NCI-H460 (cell line): ENCODE results near the gene STRN3. TPM values are rescaled to one million over a fixed set of nuclear protein-coding genes. Genes with fewer than 3 reads are reported as not detected.
"Not testable (repeated sequence)": the region's sequence is repeated elsewhere in the genome, so short reads cannot be mapped to it uniquely, and the experiment has no call there.

ENCODE experiments used
- DNase-seq: peaks from one replicate; pipeline ENCODE4 v3.0.0-alpha.2; 2016; ENCODE audit warnings: low read depth; ENCODE audit errors: extremely low read depth
- total RNA-seq: library from RNA; depleted of rRNA; stranded (reverse); fragments of >200 nt; shearing (Covaris generic); gene quantifications from 2 replicates; pipeline ENCODE4 v1.2.3, GENCODE V29; 2014

Gene STRN3
- total RNA-seq, 1 experiment from 2014 or later = 45.9 TPM

GRCh38 chr14:30925254-30925653 lies 100.9 kb downstream of the STRN3 start:
- no peak for DNase-seq

GRCh38 chr14:30921788-30922187 lies 104.4 kb downstream of the STRN3 start:
- DNase-seq = no peak

GRCh38 chr14:30921305-30921704 lies 104.9 kb downstream of the STRN3 start:
- DNase-seq = no peak

GRCh38 chr14:30915596-30915995 lies 110.6 kb downstream of the STRN3 start:
- DNase-seq = no peak

GRCh38 chr14:30914812-30915211 lies 111.4 kb downstream of the STRN3 start:
- no peak for DNase-seq

GRCh38 chr14:30908826-30909225 lies 117.4 kb downstream of the STRN3 start:
- no peak for DNase-seq

GRCh38 chr14:30907659-30908057 lies 118.5 kb downstream of the STRN3 start:
- no peak for DNase-seq

GRCh38 chr14:30906752-30907658 lies 119.2 kb downstream of the STRN3 start:
- DNase-seq = peak; percentile 17

GRCh38 chr14:30903285-30904124 lies 122.7 kb downstream of the STRN3 start:
- no peak for DNase-seq

GRCh38 chr14:30897121-30897520 lies 129.1 kb downstream of the STRN3 start:
- not testable (repeated sequence) for DNase-seq

GRCh38 chr14:30896435-30896834 lies 129.7 kb downstream of the STRN3 start:
- DNase-seq = no peak

- DNase-seq = no peak
Measured at GRCh38 chr14:30894923-30895515, 131.2 kb downstream of the STRN3 start.

- DNase-seq = no peak
Measured at GRCh38 chr14:30893819-30894218, 132.4 kb downstream of the STRN3 start.

GRCh38 chr14:30889244-30889594 lies 137.0 kb downstream of the STRN3 start:
- no peak for DNase-seq

GRCh38 chr14:30888480-30889243 lies 137.5 kb downstream of the STRN3 start:
- no peak for DNase-seq

GRCh38 chr14:30885840-30886740 lies 140.1 kb downstream of the STRN3 start:
- no peak for DNase-seq

- no peak for DNase-seq
Measured at GRCh38 chr14:30884901-30885300, 141.3 kb downstream of the STRN3 start.

- no peak for DNase-seq
Measured at GRCh38 chr14:30883508-30884294, 142.5 kb downstream of the STRN3 start.

- DNase-seq = no peak
Measured at GRCh38 chr14:30882431-30882830, 143.7 kb downstream of the STRN3 start.
